ENCODE results near the gene SSBP2.
A peak's percentile ranks its signal among the peaks of the same experiment; 100 is the strongest.
"Not testable (repeated sequence)": the region's sequence is repeated elsewhere in the genome, so short reads cannot be mapped to it uniquely, and the experiment has no call there.

Gene SSBP2

DNA sequence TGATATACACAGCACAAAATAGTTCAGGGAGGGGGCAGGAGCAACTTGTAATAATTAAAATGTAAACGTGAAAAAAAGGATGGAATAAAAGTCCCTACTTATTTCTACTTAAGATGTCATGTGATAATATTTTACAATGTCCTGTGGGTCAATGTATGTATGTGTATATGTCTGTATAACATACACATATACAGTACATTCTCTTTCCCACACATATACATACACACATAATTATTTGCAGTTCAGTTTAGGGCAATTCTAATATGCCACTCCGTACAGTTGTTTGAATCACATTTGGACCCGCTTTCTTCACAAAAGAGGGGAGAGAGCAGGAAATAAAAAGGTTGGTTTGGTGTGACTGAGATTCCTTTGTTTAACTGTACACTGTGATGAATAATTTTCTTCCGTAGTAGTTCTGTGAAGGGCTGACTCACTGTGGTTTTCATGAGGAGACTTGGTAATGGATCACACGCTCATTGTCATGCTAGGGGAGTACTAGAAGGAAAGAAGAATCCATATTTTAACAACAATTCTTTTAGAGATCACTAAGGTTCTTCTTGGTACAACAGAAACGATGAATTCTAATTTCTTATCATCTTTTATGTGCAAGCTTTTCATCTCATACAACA lies 330.7 kb downstream of the SSBP2 start:
- DNase-seq: peak; percentile 94

DNA sequence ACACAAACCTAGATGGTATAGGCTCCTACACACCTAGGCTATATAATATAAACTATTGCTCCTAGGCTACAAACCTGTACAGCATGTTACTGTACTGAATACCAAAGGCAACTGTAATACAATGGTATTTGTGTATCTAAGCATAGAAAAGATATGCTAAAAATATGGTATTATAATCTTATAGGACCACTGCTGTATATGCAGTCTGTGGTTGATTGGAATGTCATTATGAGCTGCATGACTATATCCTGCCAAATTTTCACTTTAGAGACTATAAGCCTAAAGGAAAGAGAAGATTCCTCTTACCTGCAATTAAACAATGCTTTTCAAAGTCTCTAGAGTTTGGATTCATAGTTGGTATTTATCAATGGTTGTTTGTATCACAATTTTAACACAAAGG lies 332.3 kb downstream of the SSBP2 start:
- no peak for DNase-seq

DNA sequence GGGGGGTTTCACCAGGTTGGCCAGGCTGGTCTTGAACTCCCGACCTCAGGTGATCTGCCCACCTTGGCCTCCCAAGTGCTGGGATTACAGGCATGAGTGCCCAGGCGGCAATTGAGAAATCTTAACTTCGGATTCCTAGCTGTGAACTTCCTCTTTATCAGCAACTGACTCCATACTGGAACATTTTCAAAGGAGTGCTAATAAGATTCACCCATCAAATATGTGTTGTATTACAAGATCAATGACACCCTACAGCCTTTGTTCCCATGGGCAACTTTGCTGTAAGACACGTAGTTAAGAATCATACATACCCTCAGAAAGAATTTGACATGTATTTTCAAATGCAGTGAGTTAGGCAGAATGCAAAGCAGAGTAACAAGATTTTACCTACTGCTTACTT lies 333.8 kb downstream of the SSBP2 start:
- no peak for DNase-seq

DNA sequence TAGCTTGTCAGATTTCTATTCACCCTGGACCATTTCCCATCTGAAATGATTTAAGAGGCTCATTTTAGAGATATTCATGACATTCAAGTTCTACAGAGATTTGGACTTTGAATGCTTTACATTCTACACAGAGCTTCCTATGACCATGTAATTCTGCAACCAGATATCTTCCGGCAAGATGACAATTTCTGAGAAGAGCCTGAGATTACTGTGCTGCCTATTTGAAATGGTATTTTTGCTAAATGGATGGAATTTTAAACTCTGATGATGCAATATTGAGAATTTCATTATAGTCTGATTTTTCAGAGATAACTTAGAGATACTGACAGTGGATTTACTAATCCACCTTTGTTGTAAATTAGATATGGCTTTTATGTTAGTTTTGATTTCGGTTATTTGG lies 341.0 kb downstream of the SSBP2 start:
- no peak for DNase-seq

DNA sequence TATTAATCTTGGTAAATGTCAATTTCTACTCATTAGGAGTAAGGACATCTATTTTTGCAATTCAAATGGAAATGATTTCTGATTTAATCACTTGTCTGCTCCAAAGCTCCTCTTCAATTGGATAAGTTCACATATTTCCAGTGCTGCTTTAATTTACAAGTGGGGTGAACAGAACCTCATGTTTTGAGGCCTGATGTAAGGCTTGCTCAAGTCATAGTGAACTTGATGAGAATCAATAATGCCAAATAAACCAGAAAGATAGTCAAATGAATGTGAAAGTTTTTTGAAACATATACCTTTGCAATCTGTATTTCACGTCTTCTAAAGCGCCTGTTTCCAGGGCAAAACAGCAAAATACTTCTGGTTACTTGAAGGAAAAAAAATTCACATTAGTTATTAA lies 341.5 kb downstream of the SSBP2 start:
- DNase-seq: no peak

DNA sequence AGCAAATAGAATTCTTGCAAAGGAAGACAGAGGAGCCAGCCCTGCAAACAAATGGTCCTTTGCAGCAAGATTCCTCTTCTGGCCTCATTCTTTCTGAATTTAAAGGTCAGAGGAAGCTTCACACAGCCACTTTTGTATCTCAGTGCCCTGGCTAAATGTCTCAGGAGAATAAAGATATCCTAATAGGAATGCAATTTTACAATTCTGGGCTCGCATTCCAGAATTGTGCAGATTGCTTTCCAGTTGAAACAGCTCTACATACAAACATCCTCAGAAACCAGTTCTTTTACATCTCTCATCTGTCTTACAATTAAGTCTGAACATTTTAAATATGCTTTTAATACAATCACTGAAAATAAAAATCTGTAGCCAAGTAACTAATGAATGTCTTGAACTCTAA lies 342.4 kb downstream of the SSBP2 start:
- no peak for DNase-seq

DNA sequence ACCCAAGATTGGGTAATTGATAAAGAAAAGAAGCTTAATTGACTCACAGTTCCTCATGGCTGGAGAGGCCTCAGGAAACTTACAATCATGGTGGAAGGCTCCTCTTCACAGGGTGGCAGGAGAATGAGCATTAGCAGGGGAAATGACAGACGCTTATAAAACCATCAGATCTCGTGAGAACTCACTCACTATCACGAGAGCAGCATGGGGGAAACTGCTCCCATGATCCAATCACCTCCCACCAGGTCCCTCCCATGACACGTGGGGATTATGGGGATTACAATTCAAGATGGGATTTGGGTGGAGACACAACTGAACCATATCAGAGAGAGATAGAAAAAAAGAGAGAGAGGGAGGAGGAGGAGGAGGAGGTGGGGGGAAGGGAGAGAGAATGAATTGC lies 343.1 kb downstream of the SSBP2 start:
- DNase-seq: not testable (repeated sequence)

DNA sequence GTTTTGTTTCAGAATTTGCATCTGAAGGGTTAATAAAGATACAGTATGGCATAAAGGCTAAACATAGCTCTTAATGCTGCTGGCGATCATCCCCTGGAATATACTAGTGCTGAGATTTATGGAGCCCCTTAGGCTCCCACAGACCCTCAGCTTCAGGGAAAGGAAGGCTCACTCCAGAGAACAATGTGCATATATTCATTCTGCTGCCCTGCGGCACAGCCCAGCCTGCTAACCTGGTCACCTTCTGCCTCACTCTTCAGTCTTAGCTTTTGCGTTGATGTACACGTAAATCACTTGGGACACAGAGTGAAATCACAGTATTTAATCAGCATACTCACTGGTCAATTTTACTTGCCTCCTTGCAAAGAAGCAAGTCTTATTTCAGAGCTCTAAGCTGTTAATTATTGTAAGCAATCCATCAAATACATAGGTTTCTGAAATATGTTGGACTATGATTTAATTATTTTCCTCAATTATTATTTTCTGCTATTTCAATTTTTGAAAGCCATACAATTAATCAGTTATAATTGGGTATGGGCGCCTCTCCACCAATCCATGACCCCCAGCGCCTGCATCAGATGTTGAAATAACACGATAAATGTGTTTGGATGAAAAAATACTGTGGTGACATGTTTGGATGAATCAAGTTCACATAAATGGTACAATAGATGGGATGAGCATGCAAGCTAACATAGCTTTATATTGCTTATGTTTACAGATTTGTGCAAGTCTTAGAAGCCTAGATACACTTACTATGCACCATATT lies 345.6 kb downstream of the SSBP2 start:
- no peak for DNase-seq

DNA sequence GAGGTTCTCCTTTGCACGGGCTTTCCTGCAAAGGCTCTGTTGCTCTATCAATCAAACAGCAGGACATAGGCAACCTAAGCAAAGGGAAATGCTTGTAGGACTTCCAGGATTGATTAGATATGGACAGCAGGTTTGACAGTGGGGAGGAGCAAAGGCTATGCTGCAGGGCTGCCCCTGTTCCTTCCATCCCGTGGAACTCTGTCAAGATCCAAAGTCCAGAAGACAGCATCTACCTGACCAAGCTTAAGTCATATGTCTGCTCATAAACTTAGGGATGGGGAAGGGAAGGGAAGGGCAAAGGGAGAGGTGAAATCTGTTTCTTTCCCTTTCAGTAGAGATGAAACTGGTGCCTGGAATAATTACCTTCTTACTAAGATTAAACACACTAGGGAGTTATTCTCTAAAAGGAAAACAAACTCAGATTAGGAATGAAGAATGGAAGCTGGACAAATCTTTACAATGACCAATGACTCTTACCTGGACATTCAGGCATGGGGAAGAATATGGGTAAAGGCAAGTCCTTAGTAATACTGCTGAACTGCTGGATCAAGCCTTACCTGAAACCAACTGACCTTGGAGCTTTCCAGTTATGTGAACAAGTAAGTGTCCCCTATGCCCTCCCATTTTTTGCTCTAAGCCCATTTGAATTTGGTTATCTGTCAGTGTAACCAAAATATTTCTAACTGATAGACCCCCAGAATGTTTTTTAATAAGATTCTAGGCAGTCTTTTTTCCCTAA lies 348.5 kb downstream of the SSBP2 start:
- no peak for DNase-seq

DNA sequence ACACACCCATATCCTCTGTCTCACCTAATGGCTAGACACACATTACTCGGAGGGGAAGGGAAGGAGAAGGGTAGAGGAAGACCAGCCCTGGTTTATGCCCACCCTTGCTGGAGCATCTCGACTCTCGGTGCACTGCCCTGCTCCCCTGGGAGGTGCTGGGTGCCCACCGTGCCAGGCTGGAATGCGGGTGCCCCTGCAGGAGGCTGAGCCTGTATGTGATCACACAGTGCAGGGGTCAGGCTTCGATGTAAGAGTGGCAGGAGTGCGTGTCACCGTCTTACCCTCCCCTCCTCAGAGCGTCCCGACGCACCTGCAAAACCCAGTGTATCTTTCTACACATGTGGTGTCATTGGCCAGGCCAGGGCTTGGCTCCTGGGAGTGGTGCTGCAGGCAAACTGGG lies 349.6 kb downstream of the SSBP2 start:
- DNase-seq: no peak

DNA sequence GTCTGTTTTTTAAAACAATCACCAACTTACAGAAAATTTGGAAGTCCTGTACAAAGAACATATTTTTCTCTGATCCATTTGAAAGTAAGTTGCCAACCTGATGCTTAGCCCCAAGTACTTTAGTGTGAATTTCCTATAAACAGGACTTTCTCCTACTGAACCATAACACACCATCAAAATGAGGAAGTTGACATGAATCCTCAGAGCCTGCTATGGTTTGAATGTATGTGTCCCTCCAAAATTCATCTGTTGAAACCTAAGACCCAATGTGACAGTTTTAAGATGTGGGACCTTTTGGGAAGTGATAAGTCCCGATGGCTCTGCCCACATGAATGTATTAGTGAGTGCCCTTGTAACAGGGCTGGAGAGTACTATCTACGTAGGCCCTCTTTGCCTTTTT lies 350.5 kb downstream of the SSBP2 start:
- no peak for DNase-seq

DNA sequence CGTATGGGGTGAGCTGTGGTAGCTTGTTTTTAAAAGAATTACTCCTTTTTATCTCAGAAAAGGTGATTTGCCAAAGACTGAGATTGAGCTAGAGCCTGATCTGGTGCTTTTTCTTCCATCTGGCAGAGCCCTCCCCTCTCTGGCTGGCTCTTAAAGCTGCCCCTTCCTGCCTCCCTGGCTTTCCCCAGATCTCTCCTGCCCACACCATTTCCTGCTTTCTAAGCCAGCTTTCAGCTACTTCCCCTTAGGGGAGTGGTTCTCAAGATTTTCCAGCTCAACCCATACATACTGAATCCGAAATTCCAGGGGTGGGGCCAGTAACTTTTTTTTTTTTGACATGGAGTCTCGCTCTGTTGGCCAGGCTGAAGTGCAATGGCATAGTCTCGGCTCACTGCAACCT lies 352.2 kb downstream of the SSBP2 start:
- no peak for DNase-seq

DNA sequence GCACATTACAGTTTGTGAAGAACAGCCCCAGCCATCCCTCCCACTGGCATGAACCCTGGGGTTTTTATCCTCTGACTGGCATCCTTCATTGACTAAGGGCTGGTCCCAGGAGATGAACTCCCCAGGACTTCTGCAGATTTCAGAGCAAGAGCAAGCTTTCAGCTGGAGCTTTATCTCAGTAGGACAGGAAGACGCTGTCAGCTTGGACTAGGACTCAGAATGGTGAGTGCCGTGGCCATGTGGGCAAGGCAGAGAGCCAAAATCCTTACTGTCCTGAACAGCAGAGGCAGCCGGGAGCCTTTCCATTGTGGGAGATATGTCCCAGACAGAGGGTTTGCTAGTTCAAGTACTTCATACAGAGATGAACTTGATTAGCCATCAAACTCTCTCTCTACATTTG lies 353.7 kb downstream of the SSBP2 start:
- no peak for DNase-seq

DNA sequence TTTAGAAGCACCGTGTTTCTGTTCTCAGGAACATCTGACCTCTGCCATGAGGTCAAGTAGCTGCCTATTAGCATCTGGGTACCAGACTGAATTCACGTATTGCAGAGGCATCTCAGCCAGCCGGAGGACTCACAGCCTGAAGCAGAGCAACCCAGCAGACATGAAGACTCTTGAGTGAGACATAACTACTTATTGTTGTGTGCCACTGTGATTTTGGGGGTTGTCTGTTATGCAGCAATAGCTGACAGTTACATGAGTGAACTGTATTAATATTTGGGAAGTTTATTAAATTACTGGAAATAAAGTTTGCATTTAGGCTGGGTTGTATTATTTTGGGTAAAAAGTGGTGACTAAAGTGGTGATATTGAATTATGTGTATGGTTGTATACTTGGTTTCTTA lies 355.6 kb downstream of the SSBP2 start:
- no peak for DNase-seq

DNA sequence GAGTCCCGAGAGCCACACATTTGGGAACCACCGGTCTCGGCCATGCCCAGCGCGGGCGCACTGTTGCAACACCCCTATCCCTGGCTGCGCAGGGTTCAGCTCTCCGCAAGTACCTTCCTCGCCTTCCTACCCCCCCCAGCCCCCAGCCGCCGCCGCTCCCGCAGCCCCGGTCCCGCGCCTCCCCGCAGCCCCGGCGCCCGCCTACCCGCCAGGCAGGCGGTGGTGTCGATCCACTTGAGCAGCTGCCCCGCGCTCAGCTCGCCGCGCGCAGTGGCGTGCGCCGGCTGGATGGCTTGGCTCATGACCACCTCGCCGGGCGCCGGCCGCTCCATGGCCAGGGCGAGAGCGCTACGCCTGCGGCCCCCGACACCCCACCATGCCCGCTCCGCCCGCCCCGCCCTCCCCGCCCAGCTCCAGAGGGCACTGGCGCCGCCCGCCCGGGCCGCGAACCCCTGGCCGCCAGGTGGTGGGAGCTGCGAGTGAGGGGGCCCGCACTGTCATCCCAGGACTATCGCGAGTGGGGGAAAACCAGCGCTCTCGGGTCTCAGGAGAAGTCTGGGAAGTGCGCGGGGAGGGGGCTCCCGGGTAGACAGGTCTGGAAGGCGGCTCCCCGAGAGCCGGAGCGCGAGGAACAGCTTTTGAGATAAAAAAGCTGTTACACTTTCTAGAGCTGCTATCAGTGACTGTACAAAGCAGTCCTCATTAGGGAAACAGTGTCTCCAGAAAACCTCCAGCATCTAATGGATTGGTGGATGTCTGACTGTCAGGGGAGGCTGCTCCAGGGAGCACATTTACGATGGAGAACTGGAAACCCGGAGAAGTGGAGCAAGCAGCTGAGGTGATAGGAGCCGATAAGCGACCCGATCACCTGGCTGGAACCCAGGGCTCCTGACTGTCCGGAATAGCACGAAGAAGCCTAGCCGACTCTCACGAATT lies 356.8 kb downstream of the SSBP2 start, which contains the start of gene ACOT12:
Gene ACOT12 (minus strand): TSS at position 352 of the 936 bp plus-strand sequence. CDS start 20 bp downstream, at position 332.
- DNase-seq: no peak

DNA sequence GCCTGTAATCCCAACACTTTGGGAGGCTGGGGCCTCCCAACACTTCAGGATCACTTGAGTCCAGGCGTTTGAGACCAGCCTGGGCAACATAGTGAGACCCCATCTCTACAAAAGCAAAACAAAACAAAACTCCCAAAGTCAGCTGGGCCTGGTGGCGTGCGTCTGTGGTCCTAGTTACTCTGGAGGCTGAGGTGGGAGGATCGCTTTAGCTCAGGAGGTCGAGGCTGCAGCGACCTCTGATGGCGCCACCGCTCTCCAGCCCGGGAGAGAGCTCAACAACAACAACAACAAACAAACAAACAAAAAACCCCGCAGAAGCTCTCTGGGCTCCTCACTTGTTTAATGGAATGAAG lies 357.5 kb downstream of the SSBP2 start:
- no peak for DNase-seq

DNA sequence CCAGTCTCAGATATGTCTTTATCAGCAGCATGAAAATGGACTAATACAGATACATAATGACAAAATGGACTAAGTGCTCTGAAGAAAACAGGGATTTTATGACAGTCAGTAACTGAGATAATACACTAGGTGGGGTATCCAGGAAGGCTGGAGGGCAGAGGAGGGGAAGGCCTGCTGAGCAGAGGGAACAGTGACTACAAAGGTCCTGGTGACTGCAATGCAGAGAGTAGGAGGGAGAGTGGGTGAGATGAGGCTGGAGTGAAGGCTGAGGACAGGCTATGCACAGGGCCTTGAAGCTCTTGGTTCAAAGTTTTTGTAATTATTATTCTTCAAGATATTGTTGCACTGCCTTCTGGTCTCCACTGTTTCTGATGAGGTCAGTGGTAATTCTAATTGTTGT lies 361.9 kb downstream of the SSBP2 start:
- DNase-seq: no peak

DNA sequence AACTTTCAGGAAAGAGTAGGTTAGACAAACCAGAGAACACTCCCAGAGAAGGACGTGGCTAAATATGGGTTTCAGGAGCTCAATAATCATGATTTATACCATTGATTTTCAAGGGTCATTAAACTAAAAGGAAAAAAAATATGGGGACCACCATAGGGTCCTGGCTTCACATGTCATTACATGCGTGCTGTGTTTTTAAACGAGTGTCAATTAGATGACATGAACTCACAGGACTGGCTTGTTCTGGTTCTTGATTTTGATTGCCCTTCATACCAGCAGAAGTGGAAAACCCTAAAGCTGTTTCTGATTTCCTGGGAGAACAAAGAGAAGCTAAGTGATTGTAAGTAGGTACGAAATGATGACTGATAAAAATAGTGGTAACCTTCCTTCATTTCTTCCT lies 362.7 kb downstream of the SSBP2 start:
- DNase-seq: no peak

DNA sequence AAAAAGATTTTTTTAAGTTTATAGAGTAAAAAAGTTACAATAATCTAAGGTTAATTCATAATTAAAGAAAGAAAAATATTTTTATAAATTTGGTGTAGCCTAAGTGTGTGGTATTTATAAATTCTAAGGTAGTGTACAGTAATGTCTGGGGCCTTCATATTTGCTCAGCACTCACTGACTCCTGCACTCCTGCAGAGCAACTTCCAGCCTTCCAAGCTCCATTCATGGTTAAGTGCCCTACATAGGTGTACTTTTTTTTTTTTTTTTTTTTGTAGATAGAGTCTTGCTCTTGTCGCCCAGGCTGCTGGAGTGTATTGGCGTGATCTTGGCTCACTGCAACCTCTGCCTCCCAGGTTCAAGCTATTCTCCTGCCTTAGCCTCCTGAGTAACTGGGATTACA lies 367.0 kb downstream of the SSBP2 start:
- DNase-seq: no peak

DNA sequence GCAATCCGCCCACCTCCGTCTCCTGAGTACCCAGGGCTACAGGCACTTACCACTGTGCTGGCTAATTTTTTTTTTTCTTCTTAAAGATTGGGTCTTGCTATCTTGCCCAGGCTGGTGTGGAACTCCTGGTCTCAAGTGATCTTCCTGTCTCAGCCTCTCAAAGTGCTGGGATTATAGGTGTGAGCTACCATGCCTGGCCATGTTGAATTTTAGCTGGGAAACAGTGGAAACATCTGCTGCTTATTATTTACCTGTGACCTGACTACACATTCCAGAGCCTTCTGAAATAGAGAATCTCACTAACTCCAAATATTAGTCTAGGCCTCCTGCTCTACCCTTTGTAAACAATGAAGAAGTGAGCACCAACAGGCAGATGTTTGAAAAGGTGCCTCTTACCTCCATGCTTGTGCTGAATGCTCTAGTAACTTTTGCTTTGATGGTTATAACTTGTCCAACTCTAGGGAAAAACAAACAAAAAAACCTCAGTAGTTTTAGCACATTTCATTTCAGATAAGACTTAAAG lies 379.5 kb downstream of the SSBP2 start:
- no peak for DNase-seq

DNA sequence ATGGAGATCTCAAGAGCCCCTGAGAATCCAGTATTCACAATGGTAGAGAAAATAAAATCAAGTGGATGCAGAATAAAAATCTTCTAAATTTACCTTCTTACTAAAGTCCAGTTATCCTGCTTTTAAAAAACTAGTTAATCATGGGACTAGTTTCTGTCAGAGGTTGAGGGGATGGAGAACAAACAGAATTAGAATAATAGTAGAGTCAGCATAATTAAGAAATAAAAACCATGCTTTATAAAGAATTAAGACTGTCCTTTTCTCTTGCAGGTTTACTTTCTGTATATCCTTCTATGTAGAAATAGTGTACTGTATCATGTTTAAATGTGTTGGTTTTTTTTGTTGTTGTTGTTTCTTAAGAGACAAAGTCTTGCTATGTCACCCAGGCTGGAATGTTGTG lies 380.0 kb downstream of the SSBP2 start:
- no peak for DNase-seq

DNA sequence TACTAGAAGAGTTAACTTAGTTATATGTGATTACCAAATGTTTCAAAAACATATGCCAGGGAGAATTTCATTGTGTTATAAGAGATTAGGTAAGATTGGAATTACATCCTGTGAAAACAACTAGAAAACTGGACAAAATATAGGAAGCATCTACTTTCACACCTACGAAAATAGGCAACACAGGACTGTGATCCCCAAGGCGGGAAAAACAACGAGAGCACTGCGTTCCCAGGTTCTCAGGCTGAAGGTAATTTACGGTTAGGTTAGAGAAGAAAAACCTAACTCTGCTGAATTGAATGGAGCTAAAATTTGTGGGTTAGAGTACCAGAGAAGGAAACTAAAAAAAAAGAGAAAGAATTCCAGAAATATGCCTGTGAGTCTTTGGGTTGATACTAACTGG lies 385.4 kb downstream of the SSBP2 start:
- DNase-seq: no peak
